Measurements from ENCODE around the gene SHC2.

SHC2 gene

GRCh38 chr19:474126-475078, 13.6 kb upstream of the SHC2 start:
- in situ Hi-C loops (cut with MboI; ENCODE audit: low pct_unique_long_range_greater_than_20kb, low sequenced_read_pairs), result no loop called here
- DNase-seq, result no peak

DNA sequence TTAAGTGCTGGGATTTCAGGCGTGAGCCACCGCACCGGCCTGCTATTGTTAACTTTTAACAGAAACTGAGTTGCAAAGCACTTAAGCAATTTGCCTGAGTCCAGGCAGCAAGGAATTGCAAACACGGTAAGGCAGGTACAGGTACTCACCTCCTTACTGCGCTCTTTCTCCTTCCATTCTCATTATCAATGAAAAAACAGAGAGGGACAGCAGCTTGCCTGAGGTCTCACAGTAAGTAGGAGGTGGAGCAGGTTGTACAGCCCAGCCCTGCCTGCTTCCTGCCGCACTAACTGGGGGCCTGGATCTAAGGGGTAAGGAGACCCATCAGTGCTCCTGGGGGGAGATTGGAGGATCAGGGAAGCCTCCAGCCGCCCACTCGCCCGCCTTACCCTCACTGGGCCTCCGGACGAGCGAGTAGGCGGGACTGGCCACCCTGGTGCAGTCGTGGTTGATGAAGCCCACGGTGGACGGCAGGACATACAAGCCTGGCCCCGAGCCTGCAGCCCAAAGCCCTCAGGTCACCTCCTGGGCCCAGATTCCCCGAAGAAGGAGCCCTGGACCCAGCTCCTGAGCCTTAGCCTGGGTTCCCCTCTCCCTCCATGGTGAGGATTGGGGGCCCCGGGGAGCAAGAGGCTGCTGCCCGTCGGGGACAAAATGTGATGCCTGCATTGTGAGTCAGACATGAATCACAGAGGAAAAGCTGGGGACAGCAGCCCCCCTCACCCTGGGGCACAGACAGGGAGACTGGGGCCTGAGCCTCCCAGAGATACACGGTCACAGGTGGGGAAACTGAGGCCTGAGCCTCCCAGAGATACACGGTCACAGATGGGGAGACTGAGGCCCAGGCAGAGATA, 11.4 kb upstream of the SHC2 start:
- no peak for DNase-seq
- in situ Hi-C loops (cut with MboI; ENCODE audit: low pct_unique_long_range_greater_than_20kb, low sequenced_read_pairs), result no loop called here

GRCh38 chr19:470701-471100, 9.9 kb upstream of the SHC2 start:
- no peak for DNase-seq
- in situ Hi-C loops (cut with MboI; ENCODE audit: low pct_unique_long_range_greater_than_20kb, low sequenced_read_pairs), result no loop called here

DNA sequence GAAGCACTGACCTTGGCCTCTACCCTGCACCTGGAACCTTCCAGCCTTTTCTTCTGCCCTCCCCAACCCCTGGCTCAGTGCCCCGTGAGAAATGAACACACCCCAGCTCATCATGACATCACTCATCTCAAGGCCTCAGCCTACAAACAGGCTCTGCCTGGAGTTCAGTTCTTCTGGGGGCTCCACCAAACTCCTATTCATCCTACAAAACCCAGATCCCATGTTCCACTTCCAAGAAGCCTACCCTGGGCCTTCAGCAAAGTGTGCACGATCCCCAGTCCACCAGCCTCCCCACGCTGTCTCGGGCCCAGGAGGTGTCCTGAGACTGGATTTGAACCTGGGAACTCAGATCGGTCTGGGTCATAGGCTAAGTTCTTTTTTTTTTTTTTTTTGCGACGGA, 9.0 kb upstream of the SHC2 start:
- DNase-seq, result no peak
- in situ Hi-C loops (cut with MboI; ENCODE audit: low pct_unique_long_range_greater_than_20kb, low sequenced_read_pairs), result no loop called here

DNA sequence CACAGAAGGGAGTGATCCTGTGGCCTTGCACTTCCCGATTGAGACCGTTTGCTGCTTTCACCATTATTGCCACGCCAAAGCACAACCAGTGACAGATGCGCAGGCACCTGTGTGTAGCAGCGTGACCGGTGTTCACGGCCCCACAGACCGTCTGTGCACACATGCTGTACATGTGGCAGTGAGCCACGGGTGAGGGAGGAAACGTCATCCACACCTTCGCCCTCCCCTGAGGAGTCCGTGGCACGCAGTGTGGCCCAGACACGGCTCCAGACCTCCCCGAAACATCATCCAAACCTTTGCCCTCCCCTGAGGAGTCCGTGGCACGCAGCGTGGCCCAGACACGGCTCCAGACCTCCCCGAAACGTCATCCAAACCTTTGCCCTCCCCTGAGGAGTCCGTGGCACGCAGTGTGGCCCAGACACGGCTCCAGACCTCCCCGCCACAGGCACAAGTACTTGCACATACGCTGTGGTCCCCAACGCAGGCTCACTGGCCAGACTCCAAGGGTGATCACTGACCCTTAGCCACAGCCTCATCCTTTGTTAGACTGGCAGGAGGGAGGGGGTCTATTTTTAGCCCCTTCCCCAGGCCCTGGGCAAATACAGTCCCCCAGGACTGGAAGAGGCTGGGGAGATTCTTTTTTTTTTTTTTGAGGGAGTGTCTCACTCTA, 7.9 kb upstream of the SHC2 start:
- in situ Hi-C loops (cut with MboI; ENCODE audit: low pct_unique_long_range_greater_than_20kb, low sequenced_read_pairs), result no loop called here
- DNase-seq, result no peak

- no peak for DNase-seq
- in situ Hi-C loops (cut with MboI; ENCODE audit: low pct_unique_long_range_greater_than_20kb, low sequenced_read_pairs), result no loop called here
Observed at GRCh38 chr19:467554-467953, 6.7 kb upstream of the SHC2 start.

DNA sequence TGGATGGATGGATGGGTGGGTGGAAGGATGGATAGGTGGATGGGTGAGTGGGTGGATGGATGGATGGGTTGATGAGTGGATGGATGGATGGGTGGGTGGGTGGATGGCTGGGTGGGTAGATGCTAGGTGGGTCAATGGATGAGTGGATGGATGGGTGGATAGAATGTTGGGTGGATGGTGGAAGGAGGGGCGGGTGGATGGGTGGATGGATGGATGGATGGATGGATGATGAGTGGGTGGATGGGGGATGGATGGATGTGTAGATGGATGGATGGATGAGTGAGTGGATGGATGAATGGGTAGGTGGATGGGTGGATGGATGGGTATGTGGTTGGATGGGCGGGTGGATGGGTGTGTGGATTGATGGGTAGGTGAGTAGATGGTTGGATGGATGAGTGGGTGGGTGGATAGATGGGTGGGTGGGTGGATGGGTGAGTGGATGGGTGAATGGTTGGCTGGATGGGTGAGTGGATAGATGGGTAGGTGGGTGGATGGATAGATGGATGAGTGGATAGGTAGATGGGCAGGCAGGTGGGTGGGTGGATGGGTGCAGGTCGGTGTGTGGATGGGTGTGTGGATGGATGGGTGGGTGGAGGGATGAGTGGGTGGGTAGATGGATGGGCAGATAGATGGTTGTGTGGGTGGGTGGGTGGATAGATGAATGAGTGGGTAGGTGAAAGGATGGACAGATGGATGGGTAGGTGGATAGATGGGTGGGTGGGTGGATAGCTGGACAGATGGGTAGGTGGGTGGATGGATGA, 4.4 kb upstream of the SHC2 start:
- in situ Hi-C loops (cut with MboI; ENCODE audit: low pct_unique_long_range_greater_than_20kb, low sequenced_read_pairs), result no loop called here
- DNase-seq, result no peak

- DNase-seq, result no peak
- in situ Hi-C loops (cut with MboI; ENCODE audit: low pct_unique_long_range_greater_than_20kb, low sequenced_read_pairs), result no loop called here
Observed at GRCh38 chr19:464208-464545, 3.3 kb upstream of the SHC2 start.

DNA sequence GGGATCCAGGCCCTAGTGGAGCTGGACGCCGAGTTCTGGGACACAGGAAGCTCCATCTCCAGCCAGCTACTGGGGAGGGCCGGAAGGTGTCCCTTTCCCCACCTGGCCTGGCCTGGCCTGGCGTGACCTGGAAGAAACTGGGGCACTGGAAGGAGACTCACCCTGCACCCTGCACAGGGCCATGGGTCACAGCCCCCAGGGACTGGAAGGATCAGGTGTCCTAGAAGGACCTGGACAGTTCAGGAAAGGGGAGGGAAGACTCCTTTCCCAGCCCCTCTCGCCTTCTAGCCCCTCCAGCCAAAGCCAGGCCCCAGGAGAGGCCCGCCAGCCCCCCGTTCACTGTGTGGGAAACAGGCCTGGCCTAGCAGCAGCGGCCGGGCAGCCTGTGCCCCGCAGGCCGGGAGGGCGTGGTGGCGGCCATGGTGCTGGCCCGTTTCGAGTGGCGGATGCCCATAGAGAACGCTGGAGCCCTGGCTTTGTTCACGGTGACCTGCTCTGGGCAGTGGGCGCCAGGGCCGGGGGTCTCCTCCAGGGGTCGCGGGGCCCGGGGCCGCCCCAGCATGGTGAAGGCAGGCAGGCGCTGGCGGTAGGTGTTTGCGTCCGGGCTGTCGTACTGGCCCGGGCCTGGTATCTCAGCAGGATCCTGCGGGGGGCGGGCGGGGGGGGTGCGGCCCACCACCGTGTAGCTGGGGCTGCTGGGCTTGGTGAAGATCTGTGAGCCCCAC, 2.8 kb upstream of the SHC2 start:
- no peak for DNase-seq
- in situ Hi-C loops (cut with MboI; ENCODE audit: low pct_unique_long_range_greater_than_20kb, low sequenced_read_pairs), result no loop called here

DNA sequence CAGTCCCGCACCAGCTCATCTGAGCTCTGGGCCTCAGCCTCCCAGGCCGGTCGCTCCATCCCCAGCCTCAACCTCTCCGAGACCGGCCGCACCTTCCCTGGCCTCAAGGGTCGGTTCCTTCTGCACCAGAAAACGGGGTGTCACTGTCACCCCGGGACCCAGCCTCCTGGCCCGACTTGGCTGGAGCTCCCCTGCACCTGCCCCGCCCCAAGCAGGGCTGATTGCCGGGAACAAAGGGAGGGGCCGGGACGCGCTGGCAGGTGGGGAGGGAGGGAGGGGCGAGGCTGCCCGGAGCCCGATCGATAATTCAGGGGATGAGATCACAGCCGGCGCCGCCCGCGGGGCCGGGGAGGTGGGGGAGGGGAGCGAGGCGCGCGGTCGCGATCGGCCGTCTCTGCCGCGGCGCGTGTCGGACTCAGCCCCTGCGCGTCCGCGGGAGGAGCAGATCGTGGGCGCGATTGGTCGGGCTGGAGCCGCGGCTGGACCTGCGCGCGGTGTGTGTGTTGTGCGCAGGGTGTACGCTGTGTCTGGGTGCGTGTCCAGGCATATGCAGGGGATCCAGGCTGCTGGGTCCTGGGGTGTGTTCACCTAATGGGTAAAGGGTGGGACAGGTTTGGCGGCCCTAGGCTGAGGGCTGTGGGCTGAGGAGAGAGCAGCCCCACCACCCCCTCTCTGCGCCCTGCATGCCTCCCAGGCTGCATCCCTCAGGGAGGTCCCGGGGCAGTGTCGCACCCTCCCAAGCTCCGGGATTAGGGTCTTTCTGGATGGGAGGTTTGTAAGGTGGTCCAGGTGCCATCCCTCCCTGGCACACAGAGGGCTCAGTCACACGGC, 1.1 kb upstream of the SHC2 start:
- peak; percentile 28 for DNase-seq
- in situ Hi-C loops (cut with MboI; ENCODE audit: low pct_unique_long_range_greater_than_20kb, low sequenced_read_pairs), result no loop called here

GRCh38 chr19:459724-460511, 915 bp downstream of the SHC2 start:
- DNase-seq, result no peak
- in situ Hi-C loops (cut with MboI; ENCODE audit: low pct_unique_long_range_greater_than_20kb, low sequenced_read_pairs), result no loop called here

- no peak for DNase-seq
- in situ Hi-C loops (cut with MboI; ENCODE audit: low pct_unique_long_range_greater_than_20kb, low sequenced_read_pairs), result no loop called here
Observed at GRCh38 chr19:458091-459042, 2.5 kb downstream of the SHC2 start.

DNA sequence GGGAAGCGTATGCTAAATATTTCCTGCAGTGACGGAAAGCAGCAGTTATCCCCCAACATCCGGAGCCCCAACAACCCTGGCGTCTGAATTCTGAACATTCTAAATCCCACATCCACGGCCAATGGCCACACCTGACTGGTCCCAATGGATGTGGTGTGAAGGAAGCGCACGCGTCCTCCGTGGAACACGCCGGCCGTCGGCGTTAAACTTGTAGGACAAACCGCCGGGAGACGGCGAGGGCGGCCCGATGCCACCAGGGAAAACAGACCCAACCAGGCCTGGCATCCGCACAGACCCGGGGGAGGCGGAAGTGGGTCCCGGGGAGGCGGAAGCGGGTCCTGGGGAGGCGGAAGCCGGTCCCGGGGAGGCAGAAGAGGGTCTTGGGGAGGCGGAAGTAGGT, 3.2 kb downstream of the SHC2 start:
- in situ Hi-C loops (cut with MboI; ENCODE audit: low pct_unique_long_range_greater_than_20kb, low sequenced_read_pairs), result no loop called here

GRCh38 chr19:456547-457110, 4.2 kb downstream of the SHC2 start:
- DNase-seq, result no peak

More for the DNA sequence above, 3.2 kb downstream of the SHC2 start:
- DNase-seq, result no peak

GRCh38 chr19:455851-456546, 4.8 kb downstream of the SHC2 start:
- DNase-seq, result no peak
- in situ Hi-C loops (cut with MboI; ENCODE audit: low pct_unique_long_range_greater_than_20kb, low sequenced_read_pairs), result no loop called here

More at GRCh38 chr19:456547-457110, 4.2 kb downstream of the SHC2 start:
- in situ Hi-C loops (cut with MboI; ENCODE audit: low pct_unique_long_range_greater_than_20kb, low sequenced_read_pairs), result no loop called here
